HL-60/S4 (cell line): ENCODE results near the gene CCDC33.

Experiments
- in situ Hi-C: fragments of 300-500 bp; cut with MboI; formaldehyde crosslinking; loops from 2 replicates; pipeline ENCODE4 v1.14.3; 2022; ENCODE audit warnings: low sequenced_read_pairs

Gene CCDC33

GRCh38 chr15:74332011-74332410, 95.9 kb downstream of the CCDC33 start:
- in situ Hi-C loops: no loop called here

GRCh38 chr15:74332611-74333010, 96.5 kb downstream of the CCDC33 start:
- in situ Hi-C loops: no loop called here

GRCh38 chr15:74333093-74333492, 97.0 kb downstream of the CCDC33 start:
- in situ Hi-C loops: no loop called here

- in situ Hi-C loops: no loop called here
These were observed 97.5 kb downstream of the CCDC33 start for GRCh38 chr15:74333662-74334061.

GRCh38 chr15:74334127-74334526, 98.0 kb downstream of the CCDC33 start:
- in situ Hi-C loops: no loop called here

- in situ Hi-C loops: no loop called here
These were observed 99.3 kb downstream of the CCDC33 start for GRCh38 chr15:74335396-74335795.

GRCh38 chr15:74336061-74337005, 100.2 kb downstream of the CCDC33 start:
- in situ Hi-C loops: no loop called here

- in situ Hi-C loops: no loop called here
These were observed 101.0 kb downstream of the CCDC33 start for GRCh38 chr15:74337146-74337545.

- in situ Hi-C loops: no loop called here
These were observed 101.6 kb downstream of the CCDC33 start for GRCh38 chr15:74337607-74338211.

GRCh38 chr15:74338676-74339075, 102.5 kb downstream of the CCDC33 start:
- in situ Hi-C loops: no loop called here

GRCh38 chr15:74339371-74339770, 103.2 kb downstream of the CCDC33 start:
- in situ Hi-C loops: no loop called here

GRCh38 chr15:74340150-74340549, 104.0 kb downstream of the CCDC33 start:
- in situ Hi-C loops: no loop called here

- in situ Hi-C loops: no loop called here
These were observed 107.1 kb downstream of the CCDC33 start for GRCh38 chr15:74343127-74343796.

- in situ Hi-C loops: no loop called here
These were observed 107.6 kb downstream of the CCDC33 start for GRCh38 chr15:74343797-74344127.

- in situ Hi-C loops: no loop called here
These were observed 108.9 kb downstream of the CCDC33 start for GRCh38 chr15:74345051-74345450.

- in situ Hi-C loops: no loop called here
These were observed 111.7 kb downstream of the CCDC33 start for GRCh38 chr15:74347757-74348250.

GRCh38 chr15:74349241-74349778, 113.2 kb downstream of the CCDC33 start:
- in situ Hi-C loops: no loop called here

GRCh38 chr15:74350295-74351275, 114.5 kb downstream of the CCDC33 start:
- in situ Hi-C loops: no loop called here

- in situ Hi-C loops: no loop called here
These were observed 115.5 kb downstream of the CCDC33 start for GRCh38 chr15:74351670-74352069.

- in situ Hi-C loops: no loop called here
These were observed 116.3 kb downstream of the CCDC33 start for GRCh38 chr15:74352393-74352910.
